Motor neuron (in vitro differentiated cells): ENCODE results near the gene BEND2. TPM values are rescaled to one million over a fixed set of nuclear protein-coding genes. Genes with fewer than 3 reads are reported as not detected.

Source experiments
- ATAC-seq, 8 experiments: fragments of 200-7000 bp; cut with Tn5 transposase; replicated peaks in 6 of 8; 2 replicates each; pipeline ENCODE4 v1.8.0; 2021; ENCODE audit warnings: mild to moderate bottlenecking in 8 of 8, moderate library complexity in 8 of 8
- H3K27ac ChIP-seq, 2 donors: fragments of 250-450 bp; sonication (Bioruptor Pico); 2 replicates each; pipeline ENCODE4 v1.9.0; 2021; ENCODE audit warnings: antibody characterized with exemption in 2 of 2, mild to moderate bottlenecking in 2 of 2, moderate library complexity in 1 of 2
- H3K4me1 ChIP-seq, 2 donors: fragments of 250-450 bp; sonication (Bioruptor Pico); replicated peaks in 1 of 2; 2 replicates each; pipeline ENCODE4 v1.6.1; 2021; ENCODE audit warnings: antibody characterized with exemption in 2 of 2, mild to moderate bottlenecking in 2 of 2, moderate library complexity in 1 of 2
- H3K4me3 ChIP-seq, 5 donors: fragments of 250-450 bp; sonication (Bioruptor Pico); 2 replicates each; pipeline ENCODE4 v1.9.0; 2021; ENCODE audit warnings: antibody characterized with exemption in 5 of 5, mild to moderate bottlenecking in 5 of 5, moderate library complexity in 4 of 5
- WGBS, 10 experiments: fragments of 450-650 bp; shearing (Covaris generic); methylation state at CpG; one replicate each; pipeline ENCODE4 v1.0.0; 2022; 5-methylcytosine and 5-hydroxymethylcytosine counted together
- in situ Hi-C, 9 experiments: fragments of 400-800 bp; cut with MboI; loops; one replicate each; pipeline ENCODE4 v1.15.0; 2021; ENCODE audit warnings: low sequenced_read_pairs in 9 of 9, low pct_unique_long_range_greater_than_20kb in 2 of 9; ENCODE audit not compliant: unreplicated experiment in 9 of 9
- total RNA-seq, 8 experiments: library from RNA; unstranded; fragments of 300-600 nt; gene quantifications; 2 replicates each; pipeline versions ENCODE4 v1.2.3 to v1.2.4, GENCODE V29; 2022

Gene BEND2
- total RNA-seq, 8 experiments from 2014 or later, result 0.04 to 0.14 TPM; not detected in 6

- Histone ChIP-seq H3K4me3 (no peak overlapping the region), H3K27ac (no peak overlapping the region), H3K4me1 (no peaks in the 10 kb centered on the region)
- no peak for ATAC-seq
- in situ Hi-C loops, result no loop called here
Observed at GRCh38 chrX:18126971-18127370, 93.7 kb downstream of the BEND2 start.

- WGBS, 10 experiments, result 20% methylated on average over 1 of the region's 2 CpGs; no CpG with 5 or more reads in 9 of the 10 experiments
- no peaks in the 10 kb centered on the region for H3K4me1 ChIP-seq
- no peak overlapping the region for H3K27ac ChIP-seq
- in situ Hi-C loops, result no loop called here
- H3K4me3 ChIP-seq, result no peak overlapping the region
- ATAC-seq, result no peak
Observed at GRCh38 chrX:18119856-18120255, 100.8 kb downstream of the BEND2 start.

Other genes with a start within 250 kb of the BEND2 start
- 10 to 100 TPM in 3 of 8 experiments, 1 to 10 TPM in 5; 1.1 to 21.5 (median 8.9) TPM for gene SCML2, start 133.8 kb upstream of the BEND2 start, total RNA-seq
- gene CDKL5, start 204.7 kb upstream of the BEND2 start, total RNA-seq, result 10 to 100 TPM in 2 of 8 experiments, 1 to 10 TPM in 5, under 1 TPM in 1; 0.71 to 10.6 (median 7.5) TPM